ENCODE results near the gene PDE6B. TPM values are rescaled to one million over a fixed set of nuclear protein-coding genes. Genes with fewer than 3 reads are reported as not detected.

The PDE6B gene
- total and polyA plus RNA-seq, 10 donors = 4.4 to 19.8 (median 11.8) TPM

DNA sequence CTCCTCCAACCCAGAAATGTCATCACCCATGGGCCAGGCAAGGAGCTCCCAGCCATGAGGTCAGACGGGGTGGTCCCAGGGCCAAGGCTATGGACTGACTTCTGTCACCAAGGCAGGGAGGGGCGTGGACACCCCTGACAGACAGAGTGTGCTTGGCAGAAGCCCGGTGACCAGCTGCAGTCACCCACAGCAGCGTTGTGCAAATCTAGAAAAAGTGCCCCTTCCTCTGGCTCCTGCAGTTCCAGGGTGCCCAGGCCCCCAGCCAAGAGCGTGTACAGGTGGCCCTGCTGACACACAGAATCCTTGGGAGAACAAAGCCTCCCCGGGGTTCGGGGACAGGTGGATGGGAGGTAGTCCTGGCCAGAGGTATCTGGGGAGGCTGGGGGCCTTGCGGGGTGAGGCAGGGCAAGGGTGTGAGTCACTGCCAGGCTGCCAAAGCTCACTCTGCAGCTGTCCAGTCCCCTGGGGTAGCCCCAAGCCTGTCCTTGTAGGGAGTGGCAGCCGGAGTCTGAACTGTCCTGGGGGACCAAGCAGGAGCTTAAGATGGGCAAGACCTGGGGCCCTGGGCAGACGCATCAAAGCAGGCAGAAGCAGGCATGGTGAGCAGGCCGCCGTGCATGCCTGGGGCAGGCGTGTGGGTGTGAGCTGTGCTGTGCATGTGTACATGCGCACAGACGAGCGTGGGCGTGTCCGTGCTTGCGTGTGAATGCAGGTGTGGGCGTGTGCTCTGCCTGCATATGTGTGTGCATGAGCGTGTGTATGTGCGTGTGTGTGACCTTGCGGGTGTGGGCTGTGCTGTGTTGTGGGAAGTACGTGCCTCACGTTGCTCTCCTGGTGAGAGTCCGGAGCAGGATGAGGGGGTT lies 52.3 kb downstream of the PDE6B start:
- Histone ChIP-seq H3K36me3 (peaks cover 0 to 5% (median 3%) of the 10 kb centered on the region in 6 donors), H3K4me3 (no peak overlapping the region), H3K27ac (peak overlapping the region in 1 of 8 donors; percentile 98), H3K9me3 (no peaks in the 10 kb centered on the region), H3K4me1 (peaks cover 24 to 68% (median 58%) of the 10 kb centered on the region in 6 donors), H3K27me3 (replicated peaks in 1 of 7) (no peaks in the 10 kb centered on the region)
- 68 to 82% (median 75%) methylated on average over 14 to 26 of the region's 26 CpGs for WGBS, 5 donors
- peak in 2 of 3 donors; percentile 46 to 74 for TF ChIP-seq POLR2AphosphoS5 (IDR thresholded peaks at IDR 0.05)
- TF ChIP-seq CTCF (IDR thresholded peaks at IDR 0.05 in 8 of 11, conservative IDR thresholded peaks at IDR 0.05 in 3 of 11) = no peak
- intact Hi-C loops (cut with DNase I; ENCODE audit: low total_unique reads) = no loop called here
- peak; percentile 80 for DNase-seq

DNA sequence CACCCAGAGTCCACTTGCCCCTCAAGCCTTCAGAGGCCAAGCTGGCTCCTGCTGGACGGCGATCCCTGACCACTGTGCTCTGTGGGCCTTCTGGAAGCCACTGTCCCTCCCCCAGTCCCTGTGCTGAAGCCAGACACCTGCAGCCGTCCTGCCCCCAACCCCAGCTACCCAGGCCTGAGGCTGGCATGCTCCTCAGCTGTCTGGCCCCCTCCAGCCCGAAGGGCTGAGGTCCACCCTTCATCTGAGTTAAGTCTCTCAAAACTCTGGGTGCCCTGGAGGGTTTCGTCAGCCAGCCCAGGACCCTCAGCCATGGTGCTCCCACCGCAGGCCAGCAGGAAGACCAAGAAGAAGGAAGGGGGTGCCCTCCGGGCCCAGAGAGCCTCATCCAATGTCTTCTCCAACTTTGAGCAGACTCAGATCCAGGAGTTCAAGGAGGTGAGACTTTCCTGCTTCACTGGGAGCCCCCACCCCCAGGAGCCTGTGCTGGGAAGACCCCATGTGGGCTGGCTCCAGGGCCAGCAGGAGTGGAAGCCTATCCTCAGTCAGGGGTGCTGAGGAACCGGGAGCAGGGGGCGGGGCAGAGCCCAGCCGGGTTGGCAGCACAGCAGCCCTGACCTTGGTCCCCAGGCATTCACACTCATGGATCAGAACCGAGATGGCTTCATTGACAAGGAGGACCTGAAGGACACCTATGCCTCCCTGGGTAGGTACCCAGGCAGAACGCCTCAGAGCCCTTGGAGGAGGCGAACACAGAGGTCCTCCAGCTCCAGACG lies 53.1 kb downstream of the PDE6B start:
- no peak overlapping the region for H3K27ac ChIP-seq
- WGBS, 5 donors = 63 to 88% (median 83%) methylated on average over 10 to 14 of the region's 14 CpGs

GRCh38 chr4:679104-679481 lies 53.7 kb downstream of the PDE6B start:
- peak; percentile 62 for DNase-seq
- Histone ChIP-seq H3K36me3 (no peaks in the 10 kb centered on the region), H3K4me3 (no peak overlapping the region), H3K27me3 (replicated peaks in 1 of 7) (no peaks in the 10 kb centered on the region), H3K27ac (no peak overlapping the region), H3K4me1 (peaks cover 15 to 70% (median 60%) of the 10 kb centered on the region in 6 donors), H3K9me3 (no peaks in the 10 kb centered on the region)
- whole genome bisulfite sequencing, 5 donors = 88 to 94% (median 91%) methylated on average over 8 to 13 of the region's 13 CpGs
- TF ChIP-seq POLR2A (IDR thresholded peaks at IDR 0.05) = no peak
- TF ChIP-seq POLR2AphosphoS5 (IDR thresholded peaks at IDR 0.05) = peak in 1 of 3 donors; percentile 48
- intact Hi-C loops (cut with DNase I; ENCODE audit: low total_unique reads) = no loop called here

More for the DNA sequence above, 53.1 kb downstream of the PDE6B start:
- TF ChIP-seq POLR2A (IDR thresholded peaks at IDR 0.05) (no peak), POLR2AphosphoS5 (IDR thresholded peaks at IDR 0.05) (no peak), CTCF (IDR thresholded peaks at IDR 0.05 in 8 of 11, conservative IDR thresholded peaks at IDR 0.05 in 3 of 11) (no peak)
- intact Hi-C loops (cut with DNase I; ENCODE audit: low total_unique reads) = no loop called here
- Histone ChIP-seq H3K9me3 (no peaks in the 10 kb centered on the region), H3K4me3 (no peak overlapping the region), H3K36me3 (no peaks in the 10 kb centered on the region), H3K27me3 (replicated peaks in 1 of 7) (no peaks in the 10 kb centered on the region), H3K4me1 (peaks cover 15 to 67% (median 57%) of the 10 kb centered on the region in 6 donors)
- peak; percentile 72 for DNase-seq

DNA sequence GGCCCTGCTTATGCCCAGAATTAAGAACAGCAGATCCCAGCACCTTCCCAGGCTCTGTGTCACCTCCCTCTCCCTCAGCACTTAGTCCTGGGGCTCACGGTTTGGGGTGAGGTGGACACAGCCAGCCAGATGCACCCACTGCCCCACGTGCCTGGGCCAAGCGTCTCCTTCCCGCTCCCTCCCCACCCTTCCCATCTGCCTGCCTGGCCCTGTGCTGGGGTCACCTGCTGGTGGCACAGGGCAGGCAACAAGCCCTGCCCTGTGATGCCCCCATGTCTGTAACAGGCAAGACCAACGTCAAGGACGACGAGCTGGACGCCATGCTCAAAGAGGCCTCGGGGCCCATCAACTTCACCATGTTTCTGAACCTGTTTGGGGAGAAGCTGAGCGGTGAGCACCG lies 54.3 kb downstream of the PDE6B start:
- Histone ChIP-seq H3K4me3 (no peak overlapping the region), H3K9me3 (no peaks in the 10 kb centered on the region), H3K27me3 (replicated peaks in 1 of 7) (no peaks in the 10 kb centered on the region), H3K27ac (no peak overlapping the region), H3K4me1 (peaks cover 15 to 71% (median 62%) of the 10 kb centered on the region in 6 donors), H3K36me3 (no peaks in the 10 kb centered on the region)
- intact Hi-C loops (cut with DNase I; ENCODE audit: low total_unique reads) = no loop called here
- TF ChIP-seq POLR2A (IDR thresholded peaks at IDR 0.05) (no peak), CTCF (IDR thresholded peaks at IDR 0.05 in 8 of 11, conservative IDR thresholded peaks at IDR 0.05 in 3 of 11) (no peak), POLR2AphosphoS5 (IDR thresholded peaks at IDR 0.05) (no peak)
- 83 to 90% (median 86%) methylated on average over 11 of the region's 11 CpGs for WGBS, 5 donors
- peak; percentile 70 for DNase-seq
